Smooth muscle cell (in vitro differentiated cells): ENCODE measurements around the gene ARHGAP9. TPM values are rescaled to one million over a fixed set of nuclear protein-coding genes. Genes with fewer than 3 reads are reported as not detected.

Source experiments
- DNase-seq: peaks from one replicate; lab custom pipeline; 2025; ENCODE audit not compliant: unreplicated experiment; lab: John Stamatoyannopoulos, UW
- H2AFZ ChIP-seq: fragments of 200-600 bp; sonication (generic); 2 replicates; pipeline ENCODE4 v1.6.0; 2016; ENCODE audit warnings: antibody characterized with exemption, low read depth, mild to moderate bottlenecking
- H3F3A ChIP-seq: fragments of 200-600 bp; sonication (generic); 2 replicates; pipeline ENCODE4 v1.6.0; 2017; ENCODE audit warnings: antibody characterized with exemption, low read depth
- H3K27ac ChIP-seq: fragments of 200-600 bp; sonication (generic); 2 replicates; pipeline ENCODE4 v1.5.1; 2016; ENCODE audit warnings: low read depth, mild to moderate bottlenecking
- H3K27me3 ChIP-seq: fragments of 200-600 bp; sonication (generic); 2 replicates; pipeline ENCODE4 v1.6.1; 2016; ENCODE audit warnings: low read depth, mild to moderate bottlenecking
- H3K36me3 ChIP-seq: fragments of 200-600 bp; sonication (generic); 2 replicates; pipeline ENCODE4 v1.5.1; 2016; ENCODE audit warnings: low read depth
- H3K4me1 ChIP-seq: fragments of 200-600 bp; sonication (generic); 2 replicates; pipeline ENCODE4 v1.5.1; 2016; ENCODE audit warnings: low read depth
- H3K4me2 ChIP-seq: fragments of 200-600 bp; sonication (generic); 2 replicates; pipeline ENCODE4 v1.6.0; 2016; ENCODE audit warnings: mild to moderate bottlenecking
- H3K4me3 ChIP-seq: fragments of 200-600 bp; sonication (generic); 2 replicates; pipeline ENCODE4 v1.5.1; 2016; ENCODE audit warnings: mild to moderate bottlenecking
- H3K79me2 ChIP-seq: fragments of 200-600 bp; sonication (generic); 2 replicates; pipeline ENCODE4 v1.6.0; 2016; ENCODE audit warnings: low read depth, mild to moderate bottlenecking
- H3K9ac ChIP-seq: fragments of 200-600 bp; sonication (generic); 2 replicates; pipeline ENCODE4 v1.6.0; 2016; ENCODE audit warnings: low read depth
- H3K9me3 ChIP-seq: fragments of 200-600 bp; sonication (generic); replicated peaks from 2 replicates; pipeline ENCODE4 v1.5.1; 2016; ENCODE audit warnings: low read depth
- H4K20me1 ChIP-seq: fragments of 200-600 bp; sonication (generic); 2 replicates; pipeline ENCODE4 v1.6.0; 2016; ENCODE audit warnings: low read depth
- CTCF ChIP-seq: fragments of 200-600 bp; sonication (generic); IDR thresholded peaks from 2 replicates; pipeline ENCODE4 v1.5.1; 2017; ENCODE audit warnings: borderline replicate concordance, mild to moderate bottlenecking, antibody characterized with exemption; ENCODE audit not compliant: insufficient read depth, poor library complexity, severe bottlenecking
- WGBS: methylation state at CpG from one replicate; pipeline ENCODE4 v1.1.7; 2016; ENCODE audit warnings: low lambda C conversion rate; 5-methylcytosine and 5-hydroxymethylcytosine counted together
- polyA plus RNA-seq: library from polyadenylated mRNA; unstranded; fragments of >200 nt; fragmentation: Nextera tagmentation; extraction: Ambion mirVana; gene quantifications from 2 replicates; pipeline ENCODE4 v1.2.1, GENCODE V29; 2016
- total RNA-seq: library from RNA; depleted of rRNA; stranded (reverse); fragments of >200 nt; gene quantifications from 2 replicates; pipeline ENCODE4 v1.2.3, GENCODE V29; 2014

ARHGAP9 gene
- total and polyA plus RNA-seq, 2 experiments from 2014 or later = 1.3 TPM; not detected in 1

- Histone ChIP-seq H2AFZ (peak within 1 kb of the TSS; percentile 44), H3K79me2 (peaks cover 50% of the 10 kb centered on the region), H3F3A (peaks cover 48% of the 10 kb centered on the region), H3K9ac (peak within 1 kb of the TSS; percentile 91), H3K27ac (peak within 1 kb of the TSS; percentile 97), H3K9me3 (no peaks in the 10 kb centered on the region), H3K4me3 (peak within 1 kb of the TSS; percentile 97), H3K4me2 (peak within 1 kb of the TSS; percentile 92), H4K20me1 (peaks cover 60% of the 10 kb centered on the region), H3K36me3 (no peaks in the 10 kb centered on the region), H3K4me1 (peaks cover 34% of the 10 kb centered on the region), H3K27me3 (no peaks in the 10 kb centered on the region)
- WGBS = under 1% methylated on average over 42 of the region's 57 CpGs
- no peak for TF ChIP-seq CTCF
- DNase-seq = peak; percentile 98
Observed at GRCh38 chr12:57522011-57522886, 42.6 kb upstream of the ARHGAP9 start, which contains the start of gene MBD6. TSS of gene MBD6 (plus strand) at chr12:57522824. CDS start at chr12:57524304, 1,480 bp downstream.

GRCh38 chr12:57521525-57522010 lies 41.9 kb upstream of the ARHGAP9 start:
- no peaks in the 10 kb centered on the region for H3K36me3 ChIP-seq
- TF ChIP-seq CTCF = no peak
- H3F3A ChIP-seq = peaks cover 55% of the 10 kb centered on the region
- peak overlapping the region; percentile 44 for H2AFZ ChIP-seq
- 24% methylated on average over 17 of the region's 17 CpGs for WGBS
- peaks cover 34% of the 10 kb centered on the region for H3K4me1 ChIP-seq
- no peaks in the 10 kb centered on the region for H3K27me3 ChIP-seq
- peak overlapping the region; percentile 97 for H3K4me3 ChIP-seq
- peak; percentile 35 for DNase-seq
- H3K9ac ChIP-seq = peak overlapping the region; percentile 91
- no peaks in the 10 kb centered on the region for H3K9me3 ChIP-seq
- peaks cover 50% of the 10 kb centered on the region for H3K79me2 ChIP-seq
- H3K4me2 ChIP-seq = peak overlapping the region; percentile 92
- peak overlapping the region; percentile 97 for H3K27ac ChIP-seq
- peaks cover 61% of the 10 kb centered on the region for H4K20me1 ChIP-seq

- peak within 1 kb of the TSS; percentile 60 for H2AFZ ChIP-seq
- WGBS = under 1% methylated on average over 32 of the region's 52 CpGs
- H3K27ac ChIP-seq = peak within 1 kb of the TSS; percentile 98
- peak within 1 kb of the TSS; percentile 98 for H3K9ac ChIP-seq
- peaks cover 34% of the 10 kb centered on the region for H3K4me1 ChIP-seq
- peaks cover 66% of the 10 kb centered on the region for H3F3A ChIP-seq
- H3K9me3 ChIP-seq = no peaks in the 10 kb centered on the region
- peaks cover 5% of the 10 kb centered on the region for H3K36me3 ChIP-seq
- H4K20me1 ChIP-seq = peaks cover 53% of the 10 kb centered on the region
- TF ChIP-seq CTCF = no peak
- peaks cover 42% of the 10 kb centered on the region for H3K79me2 ChIP-seq
- peak within 1 kb of the TSS; percentile 97 for H3K4me3 ChIP-seq
- DNase-seq = peak; percentile 98
- no peaks in the 10 kb centered on the region for H3K27me3 ChIP-seq
- H3K4me2 ChIP-seq = peak within 1 kb of the TSS; percentile 92
Observed at GRCh38 chr12:57520053-57520818, 40.6 kb upstream of the ARHGAP9 start, which contains the start of gene DDIT3. TSS of gene DDIT3 (minus strand) at chr12:57520514. CDS start at chr12:57517406, 3,108 bp downstream.
